ENCODE measurements around the gene ADGRL3. TPM values are rescaled to one million over a fixed set of nuclear protein-coding genes. Genes with fewer than 3 reads are reported as not detected.

ADGRL3 gene
- total RNA-seq, 2 experiments from 2014 or later = not detected

GRCh38 chr4:62003695-62004094 is 803.6 kb downstream of the ADGRL3 start:
- CTCF ChIA-PET = no interaction called here
- Mint-ChIP-seq H3K9me3 (peaks cover 2% of the 10 kb centered on the region), H3K27ac (no peak overlapping the region), H3K4me3 (no peak overlapping the region), H3K4me1 (ENCODE audit: low read depth) (no peaks in the 10 kb centered on the region), H3K36me3 (ENCODE audit: low read depth) (no peaks in the 10 kb centered on the region), H3K27me3 (no peaks in the 10 kb centered on the region)
- ATAC-seq = no peak
- POLR2A ChIA-PET = no interaction called here
- no peak for TF ChIP-seq CTCF (IDR thresholded peaks at IDR 0.05)
- intact Hi-C loops (cut with micrococcal nuclease) = no loop called here
- no peak for DNase-seq

GRCh38 chr4:62004881-62005280 is 804.8 kb downstream of the ADGRL3 start:
- H3K27me3 Mint-ChIP-seq = no peaks in the 10 kb centered on the region
- POLR2A ChIA-PET = no interaction called here
- intact Hi-C loops (cut with micrococcal nuclease) = no loop called here
- TF ChIP-seq CTCF (IDR thresholded peaks at IDR 0.05) = no peak
- H3K27ac Mint-ChIP-seq = no peak overlapping the region
- no peak for DNase-seq
- H3K36me3 Mint-ChIP-seq (ENCODE audit: low read depth) = no peaks in the 10 kb centered on the region
- ATAC-seq = no peak
- CTCF ChIA-PET = no interaction called here
- no peak overlapping the region for H3K4me3 Mint-ChIP-seq
- peaks cover 2% of the 10 kb centered on the region for H3K9me3 Mint-ChIP-seq
- no peaks in the 10 kb centered on the region for H3K4me1 Mint-ChIP-seq (ENCODE audit: low read depth)

GRCh38 chr4:62006108-62006507 is 806.0 kb downstream of the ADGRL3 start:
- Mint-ChIP-seq H3K27ac (no peak overlapping the region), H3K36me3 (ENCODE audit: low read depth) (no peaks in the 10 kb centered on the region), H3K9me3 (peaks cover 3% of the 10 kb centered on the region), H3K4me3 (no peak overlapping the region), H3K4me1 (ENCODE audit: low read depth) (no peaks in the 10 kb centered on the region), H3K27me3 (no peaks in the 10 kb centered on the region)
- no peak for TF ChIP-seq CTCF (IDR thresholded peaks at IDR 0.05)
- DNase-seq = no peak
- ATAC-seq = no peak
- CTCF ChIA-PET = no interaction called here
- intact Hi-C loops (cut with micrococcal nuclease) = no loop called here
- POLR2A ChIA-PET = no interaction called here

- Mint-ChIP-seq H3K4me1 (ENCODE audit: low read depth) (no peaks in the 10 kb centered on the region), H3K4me3 (no peak overlapping the region), H3K36me3 (ENCODE audit: low read depth) (no peaks in the 10 kb centered on the region), H3K9me3 (peaks cover 6% of the 10 kb centered on the region), H3K27me3 (no peaks in the 10 kb centered on the region), H3K27ac (no peak overlapping the region)
- no peak for TF ChIP-seq CTCF (IDR thresholded peaks at IDR 0.05)
- ATAC-seq (no peak), DNase-seq (no peak)
- intact Hi-C loops (cut with micrococcal nuclease) = no loop called here
- POLR2A ChIA-PET = no interaction called here
- CTCF ChIA-PET = no interaction called here
These were observed 815.1 kb downstream of the ADGRL3 start for GRCh38 chr4:62015043-62015739.

- no peaks in the 10 kb centered on the region for H3K27me3 Mint-ChIP-seq
- ChIA-PET POLR2A (no interaction called here), CTCF (no interaction called here)
- H3K9me3 Mint-ChIP-seq = peaks cover 7% of the 10 kb centered on the region
- no peak overlapping the region for H3K27ac Mint-ChIP-seq
- no peak for ATAC-seq
- intact Hi-C loops (cut with micrococcal nuclease) = no loop called here
- TF ChIP-seq CTCF (IDR thresholded peaks at IDR 0.05) = no peak
- H3K4me1 Mint-ChIP-seq (ENCODE audit: low read depth) = no peaks in the 10 kb centered on the region
- no peak for DNase-seq
- H3K4me3 Mint-ChIP-seq = no peak overlapping the region
- H3K36me3 Mint-ChIP-seq (ENCODE audit: low read depth) = no peaks in the 10 kb centered on the region
These were observed 818.4 kb downstream of the ADGRL3 start for GRCh38 chr4:62018537-62018936.
